Lower leg skin (tissue), 3 donors: ENCODE results near the gene THY1.

Experiments
- POLR2A ChIP-seq, 2 donors: fragments of 450-650 bp; IDR thresholded peaks; one replicate each; pipeline ENCODE4 v1.6.1; 2016 to 2017; ENCODE audit warnings: antibody characterized with exemption in 2 of 2, mild to moderate bottlenecking in 1 of 2, moderate library complexity in 1 of 2
- TF ChIP-seq, protein P1 (sequence below), 3 donors: fragments of 450-650 bp; IDR thresholded peaks; one replicate each; pipeline ENCODE4 v1.5.1; 2016; ENCODE audit warnings: antibody characterized with exemption in 3 of 3, mild to moderate bottlenecking in 3 of 3, moderate library complexity in 2 of 3

DNA sequence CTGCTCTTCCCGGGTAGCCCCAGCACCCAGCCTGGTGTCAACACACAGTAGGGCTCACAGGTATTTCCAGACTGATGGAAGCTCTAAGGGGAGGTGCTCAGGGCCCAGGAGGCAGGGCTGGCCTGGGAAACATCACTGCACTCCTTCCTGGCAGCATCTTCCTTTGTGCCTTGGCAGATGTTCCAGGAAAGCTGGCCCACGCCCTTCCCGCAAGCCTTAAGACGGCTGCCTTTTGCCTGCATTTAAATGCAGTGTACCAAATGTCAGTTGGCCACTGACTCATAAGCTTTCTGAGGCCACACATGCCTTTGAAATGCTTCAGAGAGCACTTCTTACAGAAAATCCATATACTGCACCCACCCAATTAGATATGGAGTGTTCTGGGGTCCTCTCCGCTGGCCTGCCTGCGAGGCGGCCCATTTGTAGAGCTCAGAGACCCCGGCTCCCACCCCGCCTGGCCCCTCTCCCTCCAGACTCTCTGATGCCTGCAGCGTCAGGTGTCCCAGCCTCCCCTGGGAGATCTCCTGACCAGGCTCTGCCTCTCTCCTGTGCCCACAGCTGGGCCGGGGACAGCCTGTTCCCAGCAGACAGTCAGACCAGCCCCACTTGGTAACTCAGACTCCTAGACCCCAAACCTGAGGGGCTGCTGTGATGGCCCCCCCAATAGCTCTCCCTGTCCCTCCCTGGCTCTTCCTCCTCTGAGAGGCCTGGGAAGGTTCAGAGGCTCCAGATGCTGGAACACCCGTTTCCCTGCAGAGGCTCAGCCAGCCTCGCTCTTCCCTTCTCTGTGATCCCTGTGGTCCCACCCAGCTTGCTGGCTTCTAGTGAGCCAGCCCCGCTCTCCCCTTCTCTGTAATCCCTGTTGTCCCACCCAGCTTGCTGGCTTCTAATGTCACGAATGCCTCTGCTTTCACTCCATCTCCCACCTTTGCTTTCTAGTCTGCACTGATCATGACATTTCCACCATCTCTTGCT is 47.6 kb upstream of the THY1 start:
- TF ChIP-seq, protein P1, sequence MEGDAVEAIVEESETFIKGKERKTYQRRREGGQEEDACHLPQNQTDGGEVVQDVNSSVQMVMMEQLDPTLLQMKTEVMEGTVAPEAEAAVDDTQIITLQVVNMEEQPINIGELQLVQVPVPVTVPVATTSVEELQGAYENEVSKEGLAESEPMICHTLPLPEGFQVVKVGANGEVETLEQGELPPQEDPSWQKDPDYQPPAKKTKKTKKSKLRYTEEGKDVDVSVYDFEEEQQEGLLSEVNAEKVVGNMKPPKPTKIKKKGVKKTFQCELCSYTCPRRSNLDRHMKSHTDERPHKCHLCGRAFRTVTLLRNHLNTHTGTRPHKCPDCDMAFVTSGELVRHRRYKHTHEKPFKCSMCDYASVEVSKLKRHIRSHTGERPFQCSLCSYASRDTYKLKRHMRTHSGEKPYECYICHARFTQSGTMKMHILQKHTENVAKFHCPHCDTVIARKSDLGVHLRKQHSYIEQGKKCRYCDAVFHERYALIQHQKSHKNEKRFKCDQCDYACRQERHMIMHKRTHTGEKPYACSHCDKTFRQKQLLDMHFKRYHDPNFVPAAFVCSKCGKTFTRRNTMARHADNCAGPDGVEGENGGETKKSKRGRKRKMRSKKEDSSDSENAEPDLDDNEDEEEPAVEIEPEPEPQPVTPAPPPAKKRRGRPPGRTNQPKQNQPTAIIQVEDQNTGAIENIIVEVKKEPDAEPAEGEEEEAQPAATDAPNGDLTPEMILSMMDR (IDR thresholded peaks at IDR 0.05): no peak
- TF ChIP-seq POLR2A (IDR thresholded peaks at IDR 0.05): no peak
